H1 (cell line): ENCODE measurements around the gene NOS3. TPM values are rescaled to one million over a fixed set of nuclear protein-coding genes. Genes with fewer than 3 reads are reported as not detected.

Experiments
- CTCF ChIA-PET: fragments of 300-600 bp; sonication (Branson Sonifier 250); formaldehyde crosslinking; loops from one replicate; lab custom pipeline; 2021; ENCODE audit not compliant: partially characterized antibody; lab: Charles Lee
- POLR2A ChIA-PET: fragments of 300-600 bp; sonication (Branson Sonifier 250); formaldehyde crosslinking; loops from one replicate; lab custom pipeline; 2021; ENCODE audit warnings: inconsistent platforms; ENCODE audit not compliant: partially characterized antibody; lab: Charles Lee
- DNase-seq, 2 experiments: peaks; one replicate each; pipeline versions ENCODE4 v3.0.0 to v3.0.0-alpha.2; 2010 to 2022; ENCODE audit warnings: low spot score in 2 of 2, low read depth in 1 of 2, mixed read lengths in 1 of 2
- FAIRE-seq: peaks from 2 replicates; lab custom pipeline; 2011; peaks lifted over from hg19 to GRCh38; lab: Jason Lieb, UNC
- H2AFZ ChIP-seq: 2 replicates; pipeline ENCODE4 v1.8.1; 2012; ENCODE audit warnings: low read length, inconsistent platforms
- H2AK5ac ChIP-seq: 2 replicates; pipeline ENCODE4 v1.6.1; 2013; ENCODE audit warnings: low read depth, low read length
- H2BK120ac ChIP-seq: replicated peaks from 2 replicates; pipeline ENCODE3; 2013; ENCODE audit warnings: low read depth, low read length, inconsistent platforms
- H2BK12ac ChIP-seq: 2 replicates; pipeline ENCODE4 v1.6.1; 2013; ENCODE audit warnings: low read depth, low read length
- H2BK15ac ChIP-seq: 2 replicates; pipeline ENCODE4 v1.6.1; 2013; ENCODE audit warnings: low read length
- H2BK20ac ChIP-seq: 2 replicates; pipeline ENCODE4 v1.6.1; 2013; ENCODE audit warnings: low read length
- H2BK5ac ChIP-seq: 2 replicates; pipeline ENCODE4 v1.6.1; 2013; ENCODE audit warnings: low read depth, low read length
- H3K14ac ChIP-seq: 2 replicates; pipeline ENCODE4 v1.6.1; 2013; ENCODE audit warnings: inconsistent platforms; ENCODE audit not compliant: insufficient read length
- H3K18ac ChIP-seq: 2 replicates; pipeline ENCODE4 v1.6.1; 2013; ENCODE audit warnings: low read length; ENCODE audit errors: extremely low read depth
- H3K23ac ChIP-seq: 2 replicates; pipeline ENCODE4 v1.6.1; 2013; ENCODE audit warnings: inconsistent platforms; ENCODE audit not compliant: insufficient read length
- H3K23me2 ChIP-seq: 2 replicates; pipeline ENCODE4 v1.6.1; 2013; ENCODE audit warnings: low read depth, low read length
- H3K27ac ChIP-seq: 2 replicates; pipeline ENCODE4 v1.6.1; 2011; ENCODE audit warnings: low read depth, low read length, inconsistent platforms
- H3K27me3 ChIP-seq, 4 experiments: replicated peaks in 1 of 4; 1 replicate in 1 of 4; 2 replicates in 3 of 4; pipeline versions ENCODE4 v1.6.1 to v1.8.1; 2011 to 2013; ENCODE audit warnings: low read length in 3 of 4, mild to moderate bottlenecking in 3 of 4, inconsistent platforms in 2 of 4, mixed read lengths in 2 of 4, moderate library complexity in 1 of 4; ENCODE audit not compliant: control insufficient read depth in 3 of 4, insufficient read depth in 3 of 4; ENCODE audit errors: extremely low read depth in 1 of 4
- H3K36me3 ChIP-seq, 4 experiments: 2 replicates each; pipeline versions ENCODE4 v1.6.1 to v1.8.1; 2011 to 2013; ENCODE audit warnings: mild to moderate bottlenecking in 4 of 4, low read length in 3 of 4, moderate library complexity in 2 of 4, control low read depth in 1 of 4, inconsistent platforms in 1 of 4; ENCODE audit not compliant: insufficient read depth in 4 of 4, control insufficient read depth in 2 of 4
- H3K4ac ChIP-seq: replicated peaks from 2 replicates; pipeline ENCODE3; 2013; ENCODE audit warnings: low read length, low read depth, mixed read lengths, inconsistent platforms; ENCODE audit not compliant: insufficient read length
- H3K4me1 ChIP-seq, 4 experiments: replicated peaks in 1 of 4; 1 replicate in 1 of 4; 2 replicates in 3 of 4; pipeline versions ENCODE4 v1.6.1 to v1.8.1; 2011 to 2013; ENCODE audit warnings: low read length in 3 of 4, inconsistent platforms in 2 of 4, mixed read lengths in 1 of 4; ENCODE audit not compliant: insufficient read depth in 4 of 4, control insufficient read depth in 3 of 4
- H3K4me2 ChIP-seq, 2 experiments: 2 replicates each; pipeline versions ENCODE4 v1.6.1 to v1.8.1; 2011 to 2013; ENCODE audit warnings: low read depth in 2 of 2, low read length in 2 of 2, control low read depth in 1 of 2, inconsistent platforms in 1 of 2, mild to moderate bottlenecking in 1 of 2; ENCODE audit not compliant: insufficient read depth in 1 of 2
- H3K4me3 ChIP-seq, 4 experiments: fragments of 200-600, 300-600 bp in 1 of 4; sonication (generic), shearing (Covaris generic), sonication (Bioruptor Twin) in 1 of 4; 2 replicates each; pipeline versions ENCODE4 v1.5.1 to v1.8.1; 2011 to 2016; ENCODE audit warnings: low read length in 4 of 4, low read depth in 3 of 4, control low read depth in 2 of 4, inconsistent platforms in 2 of 4, mild to moderate bottlenecking in 2 of 4, mixed read lengths in 1 of 4, moderate library complexity in 1 of 4; ENCODE audit not compliant: insufficient read depth in 2 of 4; ENCODE audit errors: extremely low read depth in 1 of 4
- H3K56ac ChIP-seq: replicated peaks from 2 replicates; pipeline ENCODE3; 2013; ENCODE audit warnings: low read depth, mild to moderate bottlenecking, mixed read lengths, low read length, inconsistent platforms; ENCODE audit not compliant: insufficient read length
- H3K79me1 ChIP-seq: 2 replicates; pipeline ENCODE4 v1.6.1; 2013; ENCODE audit warnings: low read depth, low read length, control low read depth
- H3K79me2 ChIP-seq, 2 experiments: 2 replicates each; pipeline versions ENCODE4 v1.6.1 to v1.8.1; 2012 to 2013; ENCODE audit warnings: low read length in 2 of 2, mild to moderate bottlenecking in 2 of 2, inconsistent platforms in 1 of 2; ENCODE audit not compliant: insufficient read depth in 2 of 2, control insufficient read depth in 1 of 2
- H3K9ac ChIP-seq, 4 experiments: replicated peaks in 1 of 4; 1 replicate in 1 of 4; 2 replicates in 3 of 4; pipeline versions ENCODE4 v1.6.1 to v1.8.1; 2011 to 2013; ENCODE audit warnings: low read depth in 3 of 4, low read length in 3 of 4, control low read depth in 2 of 4, mild to moderate bottlenecking in 2 of 4, moderate library complexity in 2 of 4, inconsistent platforms in 1 of 4; ENCODE audit errors: extremely low read depth in 1 of 4
- H3K9me3 ChIP-seq, 2 experiments: 2 replicates each; pipeline versions ENCODE4 v1.6.1 to v1.8.1; 2012 to 2013; ENCODE audit warnings: mild to moderate bottlenecking in 2 of 2, moderate library complexity in 2 of 2, control low read depth in 1 of 2, inconsistent platforms in 1 of 2, low read depth in 1 of 2, low read length in 1 of 2, mixed read lengths in 1 of 2; ENCODE audit not compliant: insufficient read depth in 2 of 2
- H4K20me1 ChIP-seq, 2 experiments: replicated peaks in 1 of 2; 2 replicates each; pipeline versions ENCODE3 to v1.8.1; 2011 to 2013; ENCODE audit warnings: inconsistent platforms in 2 of 2, low read length in 2 of 2, mild to moderate bottlenecking in 1 of 2; ENCODE audit not compliant: insufficient read depth in 2 of 2, control insufficient read depth in 1 of 2
- H4K5ac ChIP-seq: 2 replicates; pipeline ENCODE4 v1.6.1; 2013; ENCODE audit warnings: low read length, low read depth, mixed read lengths, inconsistent platforms; ENCODE audit not compliant: insufficient read length
- H4K8ac ChIP-seq: 2 replicates; pipeline ENCODE4 v1.8.0; 2013; ENCODE audit warnings: mild to moderate bottlenecking, moderate library complexity, low read length, inconsistent platforms; ENCODE audit not compliant: insufficient read depth; ENCODE audit errors: extremely low read depth
- H4K91ac ChIP-seq: replicated peaks from 2 replicates; pipeline ENCODE3; 2013; ENCODE audit warnings: low read length, mixed read lengths, inconsistent platforms; ENCODE audit not compliant: insufficient read length
- BRCA1 ChIP-seq: IDR thresholded peaks from 2 replicates; pipeline ENCODE4 v1.6.1; 2012; ENCODE audit warnings: low read depth, low read length, improper control_type of control experiment
- CBX8 ChIP-seq: fragments of 300-800, 300-1000 bp; sonication (generic); IDR thresholded peaks from 2 replicates; pipeline ENCODE4 v1.7.1; 2016; ENCODE audit warnings: low read depth, low read length, borderline replicate concordance
- EZH2 ChIP-seq: fragments of 200-600 bp; sonication (generic); IDR thresholded peaks from 2 replicates; pipeline ENCODE4 v1.7.1; 2012; ENCODE audit warnings: low read depth, mild to moderate bottlenecking, moderate library complexity, low read length, inconsistent platforms; ENCODE audit not compliant: severe bottlenecking
- POU5F1 ChIP-seq: IDR thresholded peaks from 2 replicates; pipeline ENCODE4 v1.6.1; 2011; ENCODE audit warnings: low read depth, mild to moderate bottlenecking, low read length, moderate library complexity
- RAD21 ChIP-seq, 2 experiments: IDR thresholded peaks in 1 of 2; conservative IDR thresholded peaks in 1 of 2; 2 replicates each; pipeline ENCODE4 v1.6.1; 2011; ENCODE audit warnings: low read depth in 2 of 2, low read length in 2 of 2, improper control_type of control experiment in 1 of 2, inconsistent platforms in 1 of 2, mild to moderate bottlenecking in 1 of 2, moderate library complexity in 1 of 2
- RNF2 ChIP-seq: fragments of 200-900, 300-1000 bp; sonication (generic); IDR thresholded peaks from 2 replicates; pipeline ENCODE4 v1.7.1; 2016; ENCODE audit warnings: borderline replicate concordance, low read depth, mild to moderate bottlenecking, antibody characterized with exemption, low read length; ENCODE audit not compliant: poor library complexity, severe bottlenecking; ENCODE audit errors: missing control alignments
- WGBS, 2 experiments: shearing (Covaris generic) in 1 of 2; methylation state at CpG; one replicate each; pipeline versions ENCODE4 v1.1.6 to v1.1.7; 2013 to 2015; ENCODE audit warnings: low lambda C conversion rate in 2 of 2, mixed read lengths in 2 of 2, inconsistent platforms in 1 of 2, low coverage in 1 of 2, missing lambda C conversion rate in 1 of 2; ENCODE audit not compliant: insufficient replicate concordance in 2 of 2, insufficient coverage in 1 of 2, insufficient read length in 1 of 2; ENCODE audit errors: extremely low coverage in 1 of 2, missing lambda C conversion rate in 1 of 2; 5-methylcytosine and 5-hydroxymethylcytosine counted together
- polyA plus RNA-seq, 7 experiments: library from polyadenylated mRNA; depleted of rRNA in 3 of 7; stranded (reverse) in 5 of 7; unstranded in 2 of 7; fragments of >200 nt in 5 of 7; fragments of 200-250 nt in 2 of 7; gene quantifications; 1 replicate in 5 of 7; 2 replicates in 1 of 7; 4 replicates in 1 of 7; pipeline versions ENCODE4 v1.2.1 to v1.2.3, GENCODE V29; 2011 to 2013; ENCODE audit warnings: missing spikeins in 2 of 7, mixed read lengths in 2 of 7
- total RNA-seq: library from RNA; stranded (reverse); fragmentation: NEBNext Ultra II Directional; extraction: Animal tissue kit (Norgen Biotek cat#: 25700); gene quantifications from 2 replicates; pipeline ENCODE4 v1.2.1, GENCODE V29; 2021

The NOS3 gene
- total and polyA plus RNA-seq, 2 of the 8 experiments (the other 6 are each of a cell fraction or from before 2014, with no cell fraction given), result 4.4 to 16.2 TPM

GRCh38 chr7:151035902-151036301, 45.1 kb downstream of the NOS3 start:
- POLR2A ChIA-PET, result interaction anchor here (1.2 kb wide), 1 partner anchor 9 kb away, joined by 3 read pairs; no protein-coding TSS in a partner anchor

More at GRCh38 chr7:151035902-151036301, 45.1 kb downstream of the NOS3 start:
- Histone ChIP-seq H3K23me2 (no peaks in the 10 kb centered on the region), H3K36me3 (peaks cover 0 to 2% (median 0%) of the 10 kb centered on the region in 4 experiments; a peak in 2 of 8 replicates), H3K27ac (no peak overlapping the region), H3K56ac (no peak overlapping the region), H2BK120ac (no peak overlapping the region), H3K23ac (no peak overlapping the region), H4K20me1 (peaks cover 0 to 4% of the 10 kb centered on the region in 2 experiments), H3K27me3 (no peaks in the 10 kb centered on the region), H3K4me2 (no peak overlapping the region), H4K8ac (no peak overlapping the region), H4K91ac (no peak overlapping the region), H3K9me3 (no peaks in the 10 kb centered on the region), H2BK20ac (no peak overlapping the region), H3K4me1 (no peaks in the 10 kb centered on the region), H2BK15ac (no peak overlapping the region), H3K9ac (no peak overlapping the region), H3K4ac (no peak overlapping the region), H2AFZ (no peak overlapping the region), H4K5ac (no peak overlapping the region), H3K79me1 (no peaks in the 10 kb centered on the region; the same call in 1 of the 2 replicates), H2AK5ac (no peak overlapping the region), H3K14ac (no peak overlapping the region), H2BK5ac (no peak overlapping the region), H3K4me3 (no peak overlapping the region), H3K18ac (no peak overlapping the region), H3K79me2 (no peaks in the 10 kb centered on the region), H2BK12ac (no peak overlapping the region)
- CTCF ChIA-PET, result interaction anchor here (0.8 to 5.4 kb wide), 6 partner anchors 13 to 52 kb away, joined by 3 to 30 read pairs (median 4); partner anchors contain the start of gene CDK5
- 95% methylated on average over 17 of the region's 17 CpGs; no CpG with 5 or more reads in 1 of the 2 experiments for WGBS, 2 experiments
- no peak for DNase-seq
- no peak for TF ChIP-seq BRCA1
- TF ChIP-seq POU5F1, result no peak
- no peak for TF ChIP-seq EZH2
- TF ChIP-seq CBX8, result no peak
- no peak for TF ChIP-seq RNF2
- no peak for TF ChIP-seq RAD21 (IDR thresholded peaks at IDR 0.05 in 1 of 2, conservative IDR thresholded peaks at IDR 0.05 in 1 of 2; ENCODE audit: low read depth in 2 of 2, low read length in 2 of 2)
- FAIRE-seq, result no peak
